ENCODE data around the gene APBA2.

GRCh38 chr15:29129221-29129620 is 243.4 kb downstream of the APBA2 start:
- no peak for TF ChIP-seq CTCF (conservative IDR thresholded peaks at IDR 0.05)
- TF ChIP-seq ZFX (IDR thresholded peaks at IDR 0.05): no peak

Measured in C4-2B (cell line).